ENCODE data around the gene NEAT1. TPM values are rescaled to one million over a fixed set of nuclear protein-coding genes. Genes with fewer than 3 reads are reported as not detected.

The NEAT1 gene
- total and polyA plus RNA-seq, 9 of the 15 experiments (the other 6 are each of a cell fraction or from before 2014, with no cell fraction given), result 20.1 to 389 (median 62.8) TPM

- Histone ChIP-seq H4K20me1 (replicated peaks; ENCODE audit: control insufficient read depth, insufficient read depth, low read length) (no peaks in the 10 kb centered on the region), H3K79me2 (ENCODE audit: control insufficient read depth, insufficient read depth, low read length) (peaks cover 9% of the 10 kb centered on the region), H2AFZ (ENCODE audit: low read depth, low read length) (no peak overlapping the region), H3K4me1 (replicated peaks in 1 of 2; ENCODE audit: control insufficient read depth in 2 of 2, insufficient read depth in 2 of 2, low read length in 2 of 2) (peaks cover 10 to 28% of the 10 kb centered on the region in 2 experiments; a peak in 4 of 5 replicates), H3K9ac (ENCODE audit: insufficient read depth in 1 of 2, low read depth in 2 of 2, low read length in 2 of 2) (peak overlapping the region in 1 of 2 experiments; percentile 35; a peak in 1 of 4 replicates), H3K9me1 (ENCODE audit: control insufficient read depth, insufficient read depth, low read length) (no peaks in the 10 kb centered on the region), H3K27me3 (ENCODE audit: control insufficient read depth in 2 of 2, insufficient read depth in 2 of 2, low read length in 2 of 2) (no peaks in the 10 kb centered on the region), H3K27ac (ENCODE audit: extremely low read depth, low read depth, low read length) (no peak overlapping the region), H3K36me3 (ENCODE audit: control insufficient read depth, insufficient read depth, low read length) (peaks cover 51% of the 10 kb centered on the region; the same call in 2 of the 3 replicates), H3K4me2 (ENCODE audit: insufficient read depth, low read length) (no peak overlapping the region), H3K4me3 (no peak overlapping the region), H3K9me3 (replicated peaks; ENCODE audit: control insufficient read depth, insufficient read depth, low read depth, low read length) (no peaks in the 10 kb centered on the region)
- intact Hi-C loops (cut with micrococcal nuclease) (no loop called here), in situ Hi-C loops (cut with MboI) (no loop called here)
- ATAC-seq (no peak), DNase-seq (ENCODE audit: extremely low read depth in 1 of 4, low spot score in 3 of 4) (no peak), FAIRE-seq (no peak)
- CTCF ChIA-PET (ENCODE audit: low intra/inter-chr PET ratio), result no interaction called here
- 77% methylated on average over 5 of the region's 5 CpGs for WGBS (ENCODE audit: insufficient coverage, low coverage, missing lambda C conversion rate)
- BruUV-seq (replicated peaks), result no TSS peak
- POLR2A ChIA-PET, result interaction anchor here (0.7 to 3.7 kb wide), 8 partner anchors 8 to 95 kb away, joined by 3 to 41 read pairs (median 6); partner anchors contain the start of genes MALAT1 and NEAT1
- TF ChIP-seq ARNT (IDR thresholded peaks at IDR 0.05) (no peak), ZNF324 (CRISPR knock-in tag; IDR thresholded peaks at IDR 0.05) (no peak), ATF7 (IDR thresholded peaks at IDR 0.05) (no peak), ZNF263 (CRISPR knock-in tag; IDR thresholded peaks at IDR 0.05; ENCODE audit: borderline replicate concordance) (peak; percentile 81), NFATC3 (IDR thresholded peaks at IDR 0.05) (no peak), ZBTB43 (CRISPR knock-in tag; IDR thresholded peaks at IDR 0.05) (no peak)
These were observed 10.9 kb upstream of the NEAT1 start for GRCh38 chr11:65411681-65412070.

All from K562 (cell line).